ENCODE measurements around the gene MAS1.

Gene MAS1

DNA sequence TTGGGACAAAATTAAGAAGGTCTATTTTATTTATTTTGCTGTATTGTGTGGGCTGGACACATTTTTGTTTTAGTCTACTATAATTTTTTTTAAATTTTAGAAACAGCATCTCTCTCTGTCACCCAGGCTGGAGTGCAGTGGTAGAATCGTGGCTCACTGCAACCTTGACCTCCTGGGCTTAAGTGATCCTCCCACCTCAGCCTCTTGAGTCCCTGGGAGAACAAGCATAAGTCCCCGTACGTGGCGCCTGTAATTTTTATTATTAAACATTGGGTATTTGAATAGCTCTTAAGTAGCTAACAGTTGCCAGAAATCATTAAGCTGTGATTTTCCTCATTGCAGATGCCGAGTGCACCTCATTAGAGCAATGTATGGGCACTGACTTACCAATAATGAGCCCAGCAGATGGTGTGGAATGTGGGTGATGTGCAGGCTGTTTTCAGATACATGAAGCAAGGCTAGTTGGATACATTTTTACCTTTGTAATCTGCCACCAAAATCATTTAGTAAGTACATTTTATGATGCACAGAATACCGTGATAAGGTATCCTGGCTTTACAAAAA is 10.3 kb upstream of the MAS1 start:
- no peak for DNase-seq

DNA sequence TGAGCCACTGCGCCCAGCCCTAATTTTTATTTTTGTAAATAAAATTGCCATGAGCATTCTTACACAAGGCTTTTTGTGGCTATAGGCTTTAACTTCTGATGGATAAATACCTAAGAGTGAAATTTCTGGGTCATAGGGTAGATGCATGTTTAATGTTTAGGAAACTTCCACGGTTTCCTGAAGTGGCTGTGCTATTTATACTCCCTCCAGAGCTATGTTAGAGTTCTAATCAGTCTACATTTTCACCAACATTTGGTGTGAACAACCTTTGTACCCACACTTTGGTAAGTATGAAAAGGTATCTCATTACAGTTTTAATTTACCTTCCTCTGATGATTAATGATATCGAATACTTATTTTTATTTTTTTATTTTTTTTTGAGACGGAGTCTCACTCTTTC is 6.1 kb upstream of the MAS1 start:
- DNase-seq, result no peak

DNA sequence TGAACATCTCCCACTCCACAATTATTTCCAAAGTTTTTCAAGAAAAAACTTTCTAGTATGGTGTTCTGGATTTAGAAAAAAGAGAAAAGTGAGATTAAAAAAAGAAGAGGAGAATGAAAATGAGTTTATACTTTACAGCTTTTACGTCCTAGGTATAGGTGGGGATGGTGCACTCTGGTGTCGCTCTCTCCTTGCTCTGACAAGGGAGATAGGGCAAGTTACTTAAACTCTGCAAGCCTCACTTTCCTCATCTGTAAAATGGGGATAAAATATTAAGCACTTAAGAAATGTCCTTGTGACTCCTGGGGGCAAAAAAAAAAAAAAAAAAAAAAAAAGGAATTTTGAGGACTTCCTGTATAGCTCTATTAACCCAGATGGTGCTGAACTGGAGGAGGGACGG is 4.5 kb upstream of the MAS1 start:
- DNase-seq, result no peak

DNA sequence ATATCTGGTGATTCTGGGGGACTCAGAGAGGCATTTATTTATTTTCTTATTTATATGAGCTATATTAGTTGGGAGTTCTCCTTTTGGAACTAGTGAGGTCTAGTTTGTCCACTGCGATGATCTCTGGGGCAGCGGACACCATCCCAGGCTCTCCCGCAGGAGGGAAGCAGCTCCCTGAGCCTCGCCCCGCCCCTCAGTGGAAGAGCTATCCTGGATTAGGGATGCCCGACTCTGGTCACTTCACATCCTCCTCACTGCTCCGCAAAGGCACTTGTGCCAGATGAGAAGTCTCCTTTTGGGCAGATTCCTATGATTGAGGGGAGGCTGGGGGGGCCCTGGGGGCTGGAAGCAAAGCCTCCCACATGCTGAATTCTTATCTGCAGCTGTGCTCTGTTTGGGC is 3.6 kb upstream of the MAS1 start:
- no peak for DNase-seq

DNA sequence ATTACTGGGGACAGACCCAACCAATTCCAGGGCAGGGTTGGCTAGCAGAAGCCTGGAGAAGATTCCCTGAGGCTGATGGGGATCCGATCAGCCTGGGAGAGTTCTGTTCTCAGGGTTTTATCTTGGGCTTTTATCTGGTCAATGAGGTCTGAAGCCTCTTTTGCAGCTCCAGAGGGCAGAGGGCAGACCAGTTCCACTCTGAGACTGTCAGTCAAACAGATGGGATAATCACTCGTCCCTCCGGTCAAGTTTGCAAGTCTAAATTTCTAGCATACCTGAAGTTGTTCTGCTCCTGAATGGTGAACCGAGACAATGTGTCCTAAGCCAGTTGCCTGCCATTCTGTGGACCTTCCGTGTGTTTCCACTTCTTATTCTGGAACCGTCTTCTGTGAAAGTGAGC is 3.0 kb upstream of the MAS1 start:
- DNase-seq, result no peak

DNA sequence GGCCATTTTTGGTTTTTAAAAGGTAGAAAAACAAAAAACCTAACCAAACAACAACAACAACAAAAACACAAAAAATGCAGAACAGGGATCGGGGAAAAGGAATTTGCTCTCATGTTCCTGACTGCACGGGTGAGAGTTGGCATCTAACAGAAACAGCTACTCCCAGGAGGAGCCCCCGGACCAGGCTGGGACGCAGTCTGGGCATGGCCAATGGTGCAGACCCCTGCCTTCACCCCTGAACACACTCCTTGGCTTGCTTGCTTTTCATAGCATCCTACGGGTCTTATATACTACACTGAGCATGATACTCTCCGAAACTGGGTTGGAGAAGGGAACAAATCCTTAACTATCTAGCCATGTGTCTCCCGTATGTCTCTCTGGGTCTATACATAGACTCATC is 587 bp upstream of the MAS1 start:
- no peak for DNase-seq

DNA sequence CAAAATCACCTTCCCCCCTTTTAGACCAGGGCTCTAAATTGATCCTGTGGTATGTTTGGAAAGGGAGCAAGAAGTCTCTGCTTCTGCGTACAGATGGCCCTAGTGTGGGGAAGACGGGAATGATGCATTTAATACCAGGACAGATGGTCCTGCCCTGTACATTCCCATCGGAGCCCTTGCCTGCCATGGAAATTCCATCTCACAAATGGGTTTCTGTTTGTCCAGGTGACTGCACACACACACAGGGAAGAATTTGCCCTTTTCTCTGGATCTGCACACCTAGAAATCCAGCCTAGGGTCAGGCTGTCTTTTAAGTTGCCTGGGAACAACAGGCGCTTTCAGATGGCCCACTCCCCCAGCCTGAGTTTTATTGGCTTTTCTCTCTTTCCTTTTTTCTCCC is 1.3 kb downstream of the MAS1 start:
- no peak for DNase-seq

DNA sequence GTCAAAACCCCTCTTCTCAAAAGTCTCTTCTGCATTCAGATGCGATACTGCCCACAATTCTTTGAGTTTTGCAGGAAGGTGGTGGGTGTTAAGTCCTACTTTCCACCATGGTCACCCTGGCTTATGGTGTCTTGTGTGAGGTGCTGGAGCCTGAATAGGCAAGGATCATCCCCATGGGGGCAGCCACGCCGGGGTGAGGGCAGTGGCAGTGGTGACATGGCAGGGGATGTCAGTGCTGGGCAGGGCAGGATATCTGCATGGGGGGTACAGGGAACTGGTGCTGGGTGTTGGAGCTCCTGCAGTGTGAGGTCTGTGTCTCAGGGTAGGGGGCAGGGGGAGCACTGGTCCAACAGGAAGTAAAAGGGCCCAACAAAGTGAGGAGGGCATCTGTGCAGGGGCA is 2.3 kb downstream of the MAS1 start:
- DNase-seq, result no peak

DNA sequence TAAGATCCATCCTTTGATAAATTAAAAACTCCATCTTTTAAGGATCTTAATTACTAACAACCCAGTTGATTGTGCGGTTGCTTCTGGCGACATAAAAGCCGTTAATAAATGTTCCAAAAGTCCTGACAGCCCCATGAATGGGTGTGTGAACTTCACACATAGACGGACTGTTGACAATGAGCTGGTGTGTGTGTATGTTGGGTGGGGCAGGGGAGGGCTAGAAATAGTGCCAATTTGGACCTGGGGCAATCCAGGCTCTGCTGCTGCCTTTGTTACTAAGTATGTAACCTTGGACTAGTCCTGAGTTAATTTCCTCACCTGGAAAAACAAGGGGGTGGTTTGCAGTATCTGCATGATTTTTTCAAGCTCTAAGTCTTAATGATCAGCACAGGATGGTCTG is 4.2 kb downstream of the MAS1 start:
- DNase-seq, result no peak

DNA sequence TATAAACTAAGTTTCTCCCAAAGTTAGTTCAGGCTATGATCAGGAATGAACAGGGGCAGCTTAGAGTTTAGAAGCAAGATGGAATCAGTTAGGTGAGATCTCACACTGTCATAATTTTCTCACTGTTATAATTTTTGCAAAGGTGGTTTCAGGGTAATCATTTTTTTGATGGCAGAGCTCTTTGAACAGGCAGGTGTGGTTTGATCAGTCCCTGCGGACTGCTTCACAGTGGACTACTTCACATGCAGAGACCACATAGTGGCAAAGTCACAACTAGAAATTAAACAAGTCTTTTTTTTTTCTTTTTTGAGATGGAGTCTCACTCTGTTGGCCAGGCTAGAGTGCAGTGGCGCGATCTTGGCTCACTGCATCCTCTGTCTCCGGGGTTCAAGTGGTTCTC is 6.8 kb downstream of the MAS1 start:
- DNase-seq, result no peak

DNA sequence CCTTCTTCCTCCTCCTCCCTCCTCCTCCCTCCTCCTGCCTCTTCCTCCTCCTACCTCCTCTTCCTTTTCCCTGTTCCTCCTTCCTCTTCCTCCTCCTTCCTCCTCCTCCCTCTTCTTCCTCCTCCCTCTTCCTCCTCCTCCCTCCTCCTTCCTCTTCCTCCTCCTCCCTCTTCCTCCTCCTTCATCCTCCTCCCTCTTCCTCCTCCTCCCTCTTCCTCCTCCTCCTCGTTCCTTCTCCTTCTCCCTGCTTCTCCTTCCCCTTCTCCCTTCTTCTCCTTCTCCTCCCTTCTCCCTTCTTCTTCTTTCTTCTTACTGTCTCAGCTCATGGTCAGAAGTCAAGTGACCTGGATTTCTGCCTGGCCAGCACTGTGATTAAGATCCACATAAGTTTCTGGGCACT is 7.7 kb downstream of the MAS1 start:
- no peak for DNase-seq

DNA sequence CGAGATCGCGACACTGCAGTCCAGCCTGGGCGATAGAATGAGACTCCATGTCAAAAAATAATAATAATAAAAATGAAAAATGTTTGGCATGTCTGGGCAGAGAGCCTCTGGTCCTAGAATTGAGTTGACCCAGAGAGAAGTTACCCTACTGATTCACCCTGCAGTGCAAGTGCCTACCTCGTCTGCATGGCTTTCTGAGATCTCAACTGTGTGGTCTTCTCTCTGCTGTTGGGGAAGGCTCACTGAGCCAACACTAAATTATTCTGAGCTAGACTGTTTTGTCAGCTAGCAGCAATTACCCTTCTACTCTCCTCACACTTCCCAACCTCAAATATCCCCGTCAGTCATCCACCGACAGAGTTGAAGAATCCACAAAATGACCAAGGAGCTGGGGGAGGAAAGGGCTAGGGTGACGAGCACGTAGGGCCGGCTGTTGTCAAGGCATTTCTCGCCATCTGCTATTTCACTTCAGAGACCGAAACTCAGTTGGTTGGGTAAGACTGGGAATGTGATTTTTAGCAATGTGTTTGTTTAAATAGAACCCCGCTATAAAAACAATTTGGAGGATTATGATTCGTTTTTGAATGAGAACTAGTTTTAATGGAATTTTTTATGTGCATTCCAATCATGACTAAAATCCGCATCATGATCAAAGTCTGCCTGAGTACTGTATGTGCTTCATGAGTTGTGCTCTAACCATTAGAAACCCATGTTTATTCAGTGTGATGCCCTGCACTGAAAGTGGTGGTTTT is 9.4 kb downstream of the MAS1 start:
- peak; percentile 99 for DNase-seq

DNA sequence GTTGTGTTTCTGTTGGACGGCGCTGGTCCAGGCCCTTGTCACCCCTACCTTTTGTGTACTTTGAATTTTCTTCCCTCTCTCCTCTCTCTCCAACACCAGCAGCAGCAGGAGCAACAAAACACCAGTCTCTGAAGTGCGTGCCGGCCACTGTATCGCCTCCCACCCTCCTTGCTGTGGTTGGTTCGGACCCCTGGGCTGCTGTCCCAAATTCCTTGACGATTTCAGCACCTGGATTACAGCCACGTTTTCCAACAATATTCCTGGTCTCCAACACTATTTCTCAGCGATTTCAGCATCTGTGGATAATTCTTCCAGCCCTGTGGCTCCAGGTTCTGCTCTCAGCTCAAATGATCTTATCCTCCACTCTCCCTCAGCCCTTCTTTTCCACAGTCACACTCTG is 11.8 kb downstream of the MAS1 start:
- DNase-seq, result no peak

DNA sequence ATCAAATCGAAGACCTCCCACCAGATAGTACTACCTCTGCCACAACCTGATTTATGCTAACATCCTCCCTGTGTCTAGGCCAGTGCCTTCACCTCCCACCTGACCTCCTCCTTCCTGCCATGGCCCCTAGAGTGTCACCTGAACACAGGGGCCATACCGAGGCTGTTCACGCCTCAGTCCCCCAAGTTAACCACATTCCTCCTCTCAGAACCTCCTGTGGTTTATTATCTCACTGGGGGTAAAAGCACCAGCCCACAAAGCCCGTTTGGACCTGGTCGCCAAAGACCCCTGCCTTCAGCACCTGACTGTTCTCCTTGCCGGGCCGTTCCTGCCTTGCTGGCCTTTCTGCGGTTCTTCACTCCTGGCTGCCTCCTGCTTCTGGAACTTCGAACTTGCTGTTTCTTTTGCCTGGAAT is 13.7 kb downstream of the MAS1 start:
- no peak for DNase-seq

DNA sequence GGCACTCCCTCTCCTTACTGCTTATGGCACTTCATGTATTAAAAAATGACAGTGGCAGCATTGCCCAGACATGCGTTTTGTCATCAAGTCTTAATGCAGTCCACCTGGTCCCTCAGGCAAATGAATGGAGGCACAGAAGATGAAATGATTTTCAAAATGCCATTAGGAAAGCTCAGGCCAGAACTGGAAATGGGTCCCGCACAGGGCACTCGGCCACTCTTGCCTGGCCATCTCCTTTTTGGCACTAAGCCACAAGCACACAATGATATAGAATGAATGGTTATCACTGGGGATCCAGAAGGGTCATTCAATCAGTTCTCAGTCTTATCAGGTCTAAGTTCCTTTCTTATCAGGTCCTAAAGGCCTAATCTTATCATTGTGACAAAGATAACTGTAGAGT is 15.6 kb downstream of the MAS1 start:
- DNase-seq, result no peak

DNA sequence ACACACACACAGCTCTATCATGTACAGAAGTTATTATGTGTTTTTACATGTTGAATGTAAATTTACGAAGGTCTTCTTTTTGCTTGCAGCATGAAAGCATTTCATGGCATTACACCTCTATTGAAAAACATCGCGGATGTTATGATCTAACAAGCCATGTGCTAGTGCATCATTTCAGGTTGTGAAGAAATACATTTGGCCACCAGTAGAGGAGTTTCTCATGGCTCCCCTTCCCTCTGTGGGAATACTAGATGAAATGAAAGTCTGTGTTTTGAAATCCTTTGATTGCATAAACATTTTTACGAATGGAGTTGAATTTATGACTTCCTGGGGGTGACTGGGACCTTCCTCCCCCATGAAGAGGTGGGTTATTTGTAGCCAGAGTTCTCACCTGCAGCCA is 17.7 kb downstream of the MAS1 start:
- no peak for DNase-seq

DNA sequence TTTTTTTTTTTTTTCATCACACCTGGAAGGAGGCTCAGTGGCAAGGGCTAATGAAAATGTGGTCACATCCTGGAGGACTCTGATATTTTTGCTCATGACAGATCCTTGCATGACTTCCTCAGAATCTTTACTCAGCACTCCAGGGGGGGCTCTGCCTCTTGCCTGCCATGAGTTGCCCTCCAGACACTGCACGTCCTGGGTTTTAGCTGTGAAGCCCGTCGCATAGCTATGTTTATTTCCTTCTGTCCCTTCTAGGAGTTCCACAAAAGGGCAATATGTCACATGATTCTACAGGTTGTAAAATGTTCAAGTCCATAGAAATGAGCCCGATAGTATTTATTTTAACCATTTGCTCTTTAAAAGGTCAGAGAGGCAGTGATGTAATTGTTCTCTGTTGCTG is 18.2 kb downstream of the MAS1 start:
- no peak for DNase-seq

DNA sequence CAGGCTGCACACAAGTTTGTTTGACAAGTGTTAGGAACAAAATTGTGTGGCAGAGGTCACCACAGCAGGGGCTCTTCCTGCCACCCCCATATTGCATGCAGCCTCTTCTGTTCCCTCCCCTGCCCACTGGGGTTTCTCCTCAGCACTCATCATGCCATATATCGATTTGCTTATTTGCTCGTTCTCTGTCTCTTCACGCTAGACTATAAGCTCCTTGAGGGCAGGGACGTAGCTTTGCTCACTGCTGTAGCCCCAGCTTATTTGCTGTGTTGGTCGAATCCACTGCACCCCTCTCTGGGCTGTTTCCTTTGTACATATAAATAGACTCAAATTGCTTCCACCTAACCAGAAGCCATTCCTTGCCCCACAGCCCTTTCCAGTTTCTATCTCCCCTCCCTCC is 19.6 kb downstream of the MAS1 start:
- DNase-seq, result no peak

DNA sequence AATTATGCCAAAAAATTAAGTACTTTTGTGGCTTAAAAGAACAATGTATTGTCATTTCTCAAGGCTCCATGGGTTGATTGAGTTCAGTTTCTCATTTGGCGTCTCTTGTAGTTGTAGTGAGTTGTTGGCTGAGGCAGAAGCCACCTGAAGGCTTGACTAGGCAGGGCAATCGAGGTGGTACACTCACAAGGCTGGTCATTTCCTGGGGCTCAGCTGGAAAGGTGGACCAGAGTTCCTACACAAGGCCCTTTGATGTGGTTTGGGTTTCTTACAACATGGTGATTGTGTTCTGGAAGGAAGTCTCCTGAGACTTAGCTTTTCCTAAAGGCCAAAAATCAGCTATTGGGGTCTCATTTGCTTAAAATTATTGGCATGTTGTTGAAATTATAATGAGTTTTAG is 22.6 kb downstream of the MAS1 start:
- DNase-seq, result no peak

DNA sequence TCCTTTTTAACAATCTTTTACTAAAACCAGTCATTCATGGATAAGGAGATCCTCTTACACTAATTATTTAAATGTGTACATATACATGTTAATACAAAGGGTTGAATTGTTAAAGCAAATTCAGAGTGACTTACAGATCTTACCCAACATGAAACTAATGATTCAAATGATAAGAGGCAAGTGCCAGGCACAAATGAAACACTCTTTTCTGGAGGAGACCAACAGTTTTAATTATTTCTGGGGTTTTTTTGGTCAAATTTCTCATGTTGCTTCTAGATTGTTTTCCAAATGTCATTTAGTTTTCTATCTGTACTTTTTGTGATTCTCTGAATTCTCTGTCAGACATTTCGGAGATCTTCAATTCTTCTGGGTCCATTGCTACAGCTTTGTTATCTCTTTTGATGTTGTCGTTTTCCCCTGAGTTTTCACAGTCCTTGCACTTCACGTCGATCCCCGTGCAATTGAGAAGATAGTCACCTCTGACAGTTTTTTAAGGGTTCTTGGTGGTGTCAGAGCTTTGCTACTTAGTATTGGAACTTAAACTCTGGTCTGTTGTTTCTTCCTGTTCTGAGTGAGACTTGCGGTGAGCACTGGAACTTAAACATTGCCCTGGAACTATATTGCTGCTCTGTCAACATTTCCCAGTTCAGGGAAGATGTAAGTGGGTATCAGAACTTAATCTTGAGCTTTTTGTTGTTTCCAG is 23.2 kb downstream of the MAS1 start:
- DNase-seq, result no peak

DNA sequence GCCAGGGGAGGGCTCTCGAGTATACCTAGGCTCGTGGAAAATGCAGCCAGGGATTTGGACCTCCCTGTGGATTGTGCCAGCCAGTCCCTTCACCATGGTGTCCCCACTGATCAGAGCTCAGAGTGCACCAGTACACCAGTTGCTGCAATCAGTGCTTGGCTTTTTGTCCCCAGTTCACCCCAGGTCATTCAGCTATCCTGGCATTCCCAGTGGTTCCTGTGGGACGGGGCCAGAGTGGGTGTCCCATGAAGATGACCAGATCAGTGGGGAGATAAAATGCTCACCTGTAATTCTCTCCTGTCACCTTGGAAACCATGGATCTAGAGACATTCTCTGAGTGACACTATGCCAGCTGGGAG is 23.8 kb downstream of the MAS1 start:
- no peak for DNase-seq

DNA sequence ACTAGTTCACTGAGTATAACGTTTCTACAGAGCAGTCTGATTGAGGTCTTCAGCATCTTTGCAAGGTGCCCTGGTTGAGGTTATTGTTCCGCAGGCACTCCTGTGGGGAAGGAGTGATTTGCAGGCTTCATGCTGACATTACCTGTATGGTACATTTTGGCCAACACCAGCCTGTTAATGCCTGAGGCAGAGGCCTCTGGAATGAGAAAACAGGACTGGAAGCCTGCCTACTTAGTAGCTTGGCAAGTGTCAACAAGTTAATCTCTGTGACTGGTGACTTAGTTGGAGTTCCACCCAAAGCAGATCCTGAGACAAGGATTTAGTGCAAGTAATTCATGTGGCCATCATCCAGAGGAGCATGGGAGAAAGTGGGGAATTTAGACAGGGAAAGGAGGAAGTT is 24.6 kb downstream of the MAS1 start:
- no peak for DNase-seq

DNA sequence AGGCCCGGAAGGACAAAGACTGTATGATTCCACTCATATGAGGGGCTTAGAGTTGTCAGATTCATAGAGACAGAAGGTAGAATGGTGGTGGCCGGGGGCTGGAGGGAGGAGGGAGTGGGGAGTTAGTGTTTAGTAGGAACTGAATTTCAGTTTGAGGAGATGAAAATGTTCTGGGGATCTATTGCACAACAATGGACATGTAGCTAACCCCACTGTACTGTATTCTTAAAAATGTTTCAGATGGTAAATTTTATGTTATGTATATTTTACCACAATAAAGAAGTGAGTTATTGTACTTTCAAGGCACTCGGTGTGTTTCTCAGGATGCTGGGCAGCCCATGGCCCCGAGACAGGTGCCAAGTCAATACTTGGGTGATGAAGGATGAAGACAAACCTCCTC is 25.4 kb downstream of the MAS1 start:
- no peak for DNase-seq

DNA sequence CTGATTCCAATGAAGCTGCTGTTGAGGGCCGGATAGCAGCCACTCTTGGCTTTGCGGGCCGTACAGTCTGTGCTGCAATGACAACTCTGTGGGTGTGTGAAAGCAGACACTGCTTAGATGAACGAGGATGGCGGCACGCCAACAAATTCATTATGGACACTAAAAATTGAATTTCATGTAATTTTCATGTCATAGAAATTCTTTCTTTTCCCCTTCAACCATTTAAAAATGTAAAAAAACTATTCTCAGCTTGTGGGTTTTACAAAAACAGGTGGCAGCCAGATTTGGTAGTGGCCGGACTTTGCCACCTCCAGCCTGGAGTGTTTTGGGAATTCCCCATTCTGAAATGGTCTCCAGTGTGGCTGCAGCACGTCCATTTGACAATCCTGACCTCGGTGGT is 26.0 kb downstream of the MAS1 start:
- no peak for DNase-seq

DNA sequence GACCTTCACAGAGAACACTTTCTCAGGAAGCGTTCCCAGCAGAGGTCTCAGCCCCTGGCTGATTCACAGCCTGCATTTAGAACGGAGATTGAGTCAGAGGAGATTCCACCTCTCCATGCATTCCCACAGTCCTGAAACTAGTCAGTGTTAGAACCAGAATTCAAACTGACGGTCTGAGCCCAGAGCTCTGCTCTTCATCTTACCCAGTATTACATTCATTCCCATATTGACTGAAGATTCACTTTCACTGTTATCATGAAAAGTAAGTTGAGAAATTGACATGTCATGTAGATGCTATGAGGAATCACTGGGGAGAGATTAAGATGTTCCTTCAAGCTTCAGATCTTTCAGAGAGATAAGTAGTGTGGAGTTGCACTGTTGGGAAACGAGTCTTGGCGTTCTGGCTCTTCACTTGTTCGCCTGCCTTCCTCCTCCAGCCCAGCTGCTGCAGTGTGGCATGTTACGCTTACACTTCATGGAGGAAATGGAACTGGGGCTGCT is 28.3 kb downstream of the MAS1 start:
- no peak for DNase-seq

Data from kidney glomerular epithelial cell (primary cell).